A549 (cell line): ENCODE data around the gene TMIGD2. TPM values are rescaled to one million over a fixed set of nuclear protein-coding genes. Genes with fewer than 3 reads are reported as not detected.

ENCODE experiments used
- ATAC-seq, 2 experiments: fragments of 200-7000 bp in 1 of 2; fragments of >200 bp in 1 of 2; cut with Nextera tagmentation in 1 of 2; cut with Tn5 transposase in 1 of 2; 3 replicates each; pipeline versions ENCODE4 v1.8.0 to v1.9.1; 2018 to 2020; ENCODE audit warnings: mild to moderate bottlenecking in 1 of 2, moderate library complexity in 1 of 2
- CTCF ChIA-PET: fragments of 300-600 bp; sonication (Branson Sonifier 250); formaldehyde crosslinking; extraction: SDS; loops from one replicate; lab custom pipeline; 2021; ENCODE audit warnings: antibody characterized with exemption, inconsistent platforms; lab: Yijun Ruan, JAX
- POLR2A ChIA-PET: fragments of 350-600 bp; formaldehyde crosslinking; extraction: SDS; loops from one replicate; lab custom pipeline; 2021; ENCODE audit warnings: antibody characterized with exemption, inconsistent platforms; lab: Yijun Ruan, JAX
- DNase-seq, 2 experiments: peaks; one replicate each; pipeline versions ENCODE4 v3.0.0 to v3.0.0-alpha.2; 2011 to 2016; ENCODE audit warnings: low read depth in 1 of 2, low spot score in 1 of 2
- FAIRE-seq: peaks from 2 replicates; lab custom pipeline; 2011; peaks lifted over from hg19 to GRCh38; lab: Jason Lieb, UNC
- H3K27ac ChIP-seq, 2 experiments: fragments of >200 bp; sonication (Bioruptor Twin); formaldehyde crosslinking; 3 replicates each; pipeline ENCODE4 v1.5.1; 2016 to 2017
- H3K4me1 ChIP-seq: fragments of >200 bp; sonication (Bioruptor Twin); formaldehyde crosslinking; 3 replicates; pipeline ENCODE4 v1.6.1; 2016
- H3K4me2 ChIP-seq: fragments of >200 bp; sonication (Bioruptor Twin); formaldehyde crosslinking; 3 replicates; pipeline ENCODE4 v1.6.1; 2016
- H3K4me3 ChIP-seq: fragments of >200 bp; sonication (Bioruptor Twin); formaldehyde crosslinking; 3 replicates; pipeline ENCODE4 v1.5.1; 2016
- H3K9me3 ChIP-seq: fragments of >200 bp; sonication (Bioruptor Twin); formaldehyde crosslinking; 3 replicates; pipeline ENCODE4 v1.6.1; 2016
- BHLHE40 ChIP-seq: IDR thresholded peaks from 2 replicates; pipeline ENCODE4 v1.6.1; 2012; ENCODE audit warnings: low read depth, low read length, inconsistent platforms
- CBX2 ChIP-seq: fragments of 200-600 bp; sonication (generic); IDR thresholded peaks from 2 replicates; pipeline ENCODE4 v1.6.1; 2016; ENCODE audit warnings: low read depth, mild to moderate bottlenecking, borderline replicate concordance
- CBX8 ChIP-seq: fragments of 200-600 bp; sonication (generic); IDR thresholded peaks from 2 replicates; pipeline ENCODE4 v1.6.1; 2016
- CEBPB ChIP-seq, 2 experiments: fragments of >200 bp in 1 of 2; sonication (Bioruptor Twin) in 1 of 2; formaldehyde crosslinking in 1 of 2; IDR thresholded peaks; 2 replicates each; pipeline ENCODE4 v1.6.1; 2012 to 2016
- CHD2 ChIP-seq: fragments of 150-350 bp; IDR thresholded peaks from 2 replicates; pipeline ENCODE4 v1.6.1; 2014; ENCODE audit warnings: low read length; ENCODE audit not compliant: partially characterized antibody
- EHMT2 ChIP-seq: fragments of 200-600 bp; sonication (generic); IDR thresholded peaks from 2 replicates; pipeline ENCODE4 v1.6.1; 2016; ENCODE audit warnings: antibody characterized with exemption, low read depth, mild to moderate bottlenecking, moderate library complexity
- FOSL2 ChIP-seq, 2 experiments: fragments of 450-650 bp in 1 of 2; fragments of >200 bp in 1 of 2; sonication (Bioruptor Twin) in 1 of 2; formaldehyde crosslinking; IDR thresholded peaks; 2 replicates each; pipeline versions ENCODE4 v1.5.0 to v1.6.1; 2016 to 2020; ENCODE audit warnings: mild to moderate bottlenecking in 1 of 2, moderate library complexity in 1 of 2
- GATA3 ChIP-seq: IDR thresholded peaks from 2 replicates; pipeline ENCODE4 v1.6.1; 2012; ENCODE audit warnings: borderline replicate concordance
- HDAC2 ChIP-seq: fragments of 200-600 bp; sonication (generic); IDR thresholded peaks from 2 replicates; pipeline ENCODE4 v1.6.1; 2016
- HOXB13 ChIP-seq: fragments of 250-450 bp; sonication (Bioruptor Pico); IDR thresholded peaks from 2 replicates; pipeline ENCODE4 v1.5.0; 2020; ENCODE audit warnings: low read depth, mild to moderate bottlenecking, moderate library complexity
- HOXB5 ChIP-seq: fragments of 250-450 bp; sonication (Bioruptor Pico); IDR thresholded peaks from 2 replicates; pipeline ENCODE4 v1.5.0; 2020; ENCODE audit warnings: mild to moderate bottlenecking, moderate library complexity
- KDM1A ChIP-seq: fragments of 200-600 bp; sonication (generic); IDR thresholded peaks from 2 replicates; pipeline ENCODE4 v1.6.1; 2016; ENCODE audit warnings: low read depth, mild to moderate bottlenecking
- KDM5A ChIP-seq: fragments of 200-600 bp; sonication (generic); IDR thresholded peaks from 2 replicates; pipeline ENCODE4 v1.6.1; 2016; ENCODE audit warnings: antibody characterized with exemption, mild to moderate bottlenecking
- MAFK ChIP-seq: fragments of 450-650 bp; IDR thresholded peaks from 2 replicates; pipeline ENCODE4 v1.6.1; 2014; ENCODE audit not compliant: partially characterized antibody
- MAZ ChIP-seq: fragments of 150-350 bp; IDR thresholded peaks from 2 replicates; pipeline ENCODE4 v1.6.1; 2014; ENCODE audit warnings: antibody characterized with exemption, low read depth, low read length, borderline replicate concordance
- NFE2L2 ChIP-seq: fragments of 150-350 bp; conservative IDR thresholded peaks from 2 replicates; pipeline ENCODE4 v1.6.1; 2014; ENCODE audit warnings: low read length
- NR3C1 ChIP-seq: fragments of >200 bp; sonication (Bioruptor Twin); formaldehyde crosslinking; IDR thresholded peaks from 3 replicates; pipeline ENCODE4 v1.6.1; 2017
- POLR2AphosphoS2 ChIP-seq: conservative IDR thresholded peaks from 2 replicates; pipeline ENCODE4 v1.6.1; 2012; ENCODE audit warnings: low read length, improper control_type of control experiment, inconsistent platforms
- RARB ChIP-seq: fragments of 250-450 bp; sonication (Bioruptor Pico); IDR thresholded peaks from 2 replicates; pipeline ENCODE4 v1.8.0; 2021; ENCODE audit warnings: mild to moderate bottlenecking, moderate library complexity
- RCOR1 ChIP-seq: fragments of 150-350 bp; IDR thresholded peaks from 2 replicates; pipeline ENCODE4 v1.6.1; 2014; ENCODE audit warnings: antibody characterized with exemption, low read length, low read depth
- RFX5 ChIP-seq: fragments of 450-650 bp; IDR thresholded peaks from 2 replicates; pipeline ENCODE4 v1.7.1; 2014; ENCODE audit warnings: antibody characterized with exemption, mild to moderate bottlenecking, moderate library complexity
- SMC3 ChIP-seq: fragments of >200 bp; sonication (Bioruptor Twin); formaldehyde crosslinking; IDR thresholded peaks from 3 replicates; pipeline ENCODE4 v1.6.1; 2018; ENCODE audit warnings: inconsistent platforms
- ZC3H11A ChIP-seq: fragments of 450-650 bp; IDR thresholded peaks from 2 replicates; pipeline ENCODE4 v1.6.1; 2014; ENCODE audit warnings: antibody characterized with exemption, mild to moderate bottlenecking
- ZNF302 ChIP-seq: fragments of 250-450 bp; sonication (Bioruptor Pico); IDR thresholded peaks from 2 replicates; pipeline ENCODE4 v1.9.0; 2021; ENCODE audit warnings: inconsistent platforms, mild to moderate bottlenecking, moderate library complexity
- WGBS: methylation state at CpG from one replicate; pipeline ENCODE4 v1.1.6; 2017; ENCODE audit errors: missing lambda C conversion rate; 5-methylcytosine and 5-hydroxymethylcytosine counted together
- polyA plus RNA-seq, 4 experiments: library from polyadenylated mRNA; depleted of rRNA in 3 of 4; stranded (reverse); fragments of >200 nt; fragmentation: RNase III in 1 of 4; extraction: RNeasy Plus Mini Kit Qiagen cat#74134 plus additional on column Dnase treatment in 1 of 4; gene quantifications; 2 replicates in 3 of 4; 3 replicates in 1 of 4; pipeline ENCODE4 v1.2.3, GENCODE V29; 2011 to 2017
- TF ChIP-seq, protein P1 (sequence below): IDR thresholded peaks from 2 replicates; pipeline ENCODE4 v1.6.1; 2012
- TF ChIP-seq, protein P2 (sequence below): fragments of 250-450 bp; sonication (Bioruptor Pico); IDR thresholded peaks from 2 replicates; pipeline ENCODE4 v1.5.0; 2021; ENCODE audit warnings: mild to moderate bottlenecking, moderate library complexity, borderline replicate concordance
- TF ChIP-seq, protein P3 (sequence below): fragments of 150-350 bp; IDR thresholded peaks from 2 replicates; pipeline ENCODE4 v1.6.1; 2014; ENCODE audit warnings: low read depth, mild to moderate bottlenecking, low read length
- TF ChIP-seq, protein P4 (sequence below): fragments of 200-600 bp; sonication (generic); IDR thresholded peaks from 2 replicates; pipeline ENCODE4 v1.6.1; 2016; ENCODE audit warnings: antibody characterized with exemption, mild to moderate bottlenecking, moderate library complexity

Gene TMIGD2
- polyA plus RNA-seq, 2 of the 4 experiments (the other 2 are of a cell fraction) = not detected

DNA sequence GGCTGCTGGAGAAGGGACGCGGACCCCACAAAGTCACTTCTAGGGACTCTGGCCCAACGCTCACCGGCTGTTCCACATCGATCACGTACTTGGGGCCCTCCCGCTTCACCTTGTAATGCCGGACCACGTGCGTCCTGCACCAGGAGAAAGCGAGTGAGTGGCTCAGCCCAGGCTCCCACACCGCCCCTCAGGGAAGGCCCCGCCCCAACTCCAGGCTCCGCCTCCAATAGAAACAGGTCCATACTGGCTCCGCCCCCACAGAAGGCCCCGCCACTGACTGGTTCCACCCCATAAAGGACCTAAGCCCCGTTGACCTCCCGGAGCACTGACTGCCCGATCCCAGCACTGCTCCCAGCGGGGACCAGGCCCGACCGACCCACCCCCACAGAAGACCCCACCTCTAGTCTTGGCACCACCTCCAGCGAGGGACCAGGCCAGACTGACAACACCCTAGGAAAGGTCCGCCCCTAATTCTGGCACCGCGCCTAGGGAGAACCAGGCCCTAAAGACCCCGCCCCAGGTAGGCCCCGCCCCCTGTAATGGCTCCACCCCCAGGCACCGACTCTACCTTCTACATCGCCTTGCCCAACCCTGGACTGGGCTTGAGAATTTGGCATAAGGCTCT is 25.2 kb upstream of the TMIGD2 start:
- no peak for FAIRE-seq
- 84% methylated on average over 14 of the region's 30 CpGs for WGBS
- POLR2A ChIA-PET = no interaction called here

DNA sequence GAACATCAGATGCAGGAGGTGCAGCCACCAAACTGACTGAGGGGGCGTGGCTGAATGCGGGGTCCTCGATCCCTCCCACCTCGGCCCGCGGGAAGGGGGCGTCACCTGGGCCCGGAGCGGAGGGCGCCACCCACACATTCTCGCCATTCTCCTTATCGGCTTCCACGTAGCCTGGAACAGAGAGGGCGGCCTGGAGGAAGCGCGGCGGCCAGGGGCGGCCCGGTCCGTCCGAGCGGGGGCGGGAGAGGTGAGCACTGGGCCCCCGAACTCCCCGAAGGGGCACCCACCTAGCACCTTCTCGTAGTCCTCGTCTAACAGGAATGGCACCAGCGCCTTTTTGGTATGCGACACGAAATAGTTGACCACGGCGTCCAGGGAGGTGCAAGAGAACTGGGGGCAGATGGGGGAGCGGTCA is 24.7 kb upstream of the TMIGD2 start:
- no peak overlapping the region for H3K4me3 ChIP-seq
- WGBS = 67% methylated on average over 28 of the region's 33 CpGs
- CTCF ChIA-PET = interaction anchor here (0.6 kb wide), 1 partner anchor 80 kb away, joined by 3 read pairs; no protein-coding TSS in a partner anchor
- H3K4me2 ChIP-seq = no peak overlapping the region
- H3K9me3 ChIP-seq = no peaks in the 10 kb centered on the region
- H3K4me1 ChIP-seq = no peaks in the 10 kb centered on the region
- FAIRE-seq = no peak
- TF ChIP-seq, protein P1, sequence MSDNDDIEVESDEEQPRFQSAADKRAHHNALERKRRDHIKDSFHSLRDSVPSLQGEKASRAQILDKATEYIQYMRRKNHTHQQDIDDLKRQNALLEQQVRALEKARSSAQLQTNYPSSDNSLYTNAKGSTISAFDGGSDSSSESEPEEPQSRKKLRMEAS = no peak
- TF ChIP-seq NR3C1 (no peak), GATA3 (no peak), RFX5 (no peak), POLR2AphosphoS2 (no peak), ZC3H11A (no peak), MAZ (no peak), CHD2 (no peak), EHMT2 (no peak), BHLHE40 (no peak), CBX2 (no peak), FOSL2 (IDR thresholded peaks at IDR 0.05) (no peak), FOSL2 (CRISPR knock-in tag; IDR thresholded peaks at IDR 0.05) (no peak)
- TF ChIP-seq, protein P2, sequence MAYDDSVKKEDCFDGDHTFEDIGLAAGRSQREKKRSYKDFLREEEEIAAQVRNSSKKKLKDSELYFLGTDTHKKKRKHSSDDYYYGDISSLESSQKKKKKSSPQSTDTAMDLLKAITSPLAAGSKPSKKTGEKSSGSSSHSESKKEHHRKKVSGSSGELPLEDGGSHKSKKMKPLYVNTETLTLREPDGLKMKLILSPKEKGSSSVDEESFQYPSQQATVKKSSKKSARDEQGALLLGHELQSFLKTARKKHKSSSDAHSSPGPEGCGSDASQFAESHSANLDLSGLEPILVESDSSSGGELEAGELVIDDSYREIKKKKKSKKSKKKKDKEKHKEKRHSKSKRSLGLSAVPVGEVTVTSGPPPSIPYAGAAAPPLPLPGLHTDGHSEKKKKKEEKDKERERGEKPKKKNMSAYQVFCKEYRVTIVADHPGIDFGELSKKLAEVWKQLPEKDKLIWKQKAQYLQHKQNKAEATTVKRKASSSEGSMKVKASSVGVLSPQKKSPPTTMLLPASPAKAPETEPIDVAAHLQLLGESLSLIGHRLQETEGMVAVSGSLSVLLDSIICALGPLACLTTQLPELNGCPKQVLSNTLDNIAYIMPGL = no peak
- POLR2A ChIA-PET = no interaction called here
- no peak overlapping the region for H3K27ac ChIP-seq
- no peak for ATAC-seq
- no peak for DNase-seq

More for the DNA sequence above, 25.2 kb upstream of the TMIGD2 start:
- CTCF ChIA-PET = no interaction called here
- no peak overlapping the region for H3K27ac ChIP-seq
- H3K4me3 ChIP-seq = no peak overlapping the region
- H3K4me2 ChIP-seq = no peak overlapping the region
- no peaks in the 10 kb centered on the region for H3K9me3 ChIP-seq
- H3K4me1 ChIP-seq = no peaks in the 10 kb centered on the region
- TF ChIP-seq CBX8 (no peak), RARB (CRISPR knock-in tag) (no peak), HOXB5 (CRISPR knock-in tag) (no peak), MAFK (no peak), ZNF302 (CRISPR knock-in tag) (no peak), ZC3H11A (no peak), CEBPB (IDR thresholded peaks at IDR 0.05) (no peak), RCOR1 (no peak), HOXB13 (CRISPR knock-in tag) (no peak), NFE2L2 (no peak), KDM5A (no peak), GATA3 (no peak), HDAC2 (no peak), RFX5 (no peak), SMC3 (no peak), KDM1A (no peak)
- TF ChIP-seq, protein P3, sequence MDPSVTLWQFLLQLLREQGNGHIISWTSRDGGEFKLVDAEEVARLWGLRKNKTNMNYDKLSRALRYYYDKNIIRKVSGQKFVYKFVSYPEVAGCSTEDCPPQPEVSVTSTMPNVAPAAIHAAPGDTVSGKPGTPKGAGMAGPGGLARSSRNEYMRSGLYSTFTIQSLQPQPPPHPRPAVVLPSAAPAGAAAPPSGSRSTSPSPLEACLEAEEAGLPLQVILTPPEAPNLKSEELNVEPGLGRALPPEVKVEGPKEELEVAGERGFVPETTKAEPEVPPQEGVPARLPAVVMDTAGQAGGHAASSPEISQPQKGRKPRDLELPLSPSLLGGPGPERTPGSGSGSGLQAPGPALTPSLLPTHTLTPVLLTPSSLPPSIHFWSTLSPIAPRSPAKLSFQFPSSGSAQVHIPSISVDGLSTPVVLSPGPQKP = no peak
- TF ChIP-seq, protein P4, sequence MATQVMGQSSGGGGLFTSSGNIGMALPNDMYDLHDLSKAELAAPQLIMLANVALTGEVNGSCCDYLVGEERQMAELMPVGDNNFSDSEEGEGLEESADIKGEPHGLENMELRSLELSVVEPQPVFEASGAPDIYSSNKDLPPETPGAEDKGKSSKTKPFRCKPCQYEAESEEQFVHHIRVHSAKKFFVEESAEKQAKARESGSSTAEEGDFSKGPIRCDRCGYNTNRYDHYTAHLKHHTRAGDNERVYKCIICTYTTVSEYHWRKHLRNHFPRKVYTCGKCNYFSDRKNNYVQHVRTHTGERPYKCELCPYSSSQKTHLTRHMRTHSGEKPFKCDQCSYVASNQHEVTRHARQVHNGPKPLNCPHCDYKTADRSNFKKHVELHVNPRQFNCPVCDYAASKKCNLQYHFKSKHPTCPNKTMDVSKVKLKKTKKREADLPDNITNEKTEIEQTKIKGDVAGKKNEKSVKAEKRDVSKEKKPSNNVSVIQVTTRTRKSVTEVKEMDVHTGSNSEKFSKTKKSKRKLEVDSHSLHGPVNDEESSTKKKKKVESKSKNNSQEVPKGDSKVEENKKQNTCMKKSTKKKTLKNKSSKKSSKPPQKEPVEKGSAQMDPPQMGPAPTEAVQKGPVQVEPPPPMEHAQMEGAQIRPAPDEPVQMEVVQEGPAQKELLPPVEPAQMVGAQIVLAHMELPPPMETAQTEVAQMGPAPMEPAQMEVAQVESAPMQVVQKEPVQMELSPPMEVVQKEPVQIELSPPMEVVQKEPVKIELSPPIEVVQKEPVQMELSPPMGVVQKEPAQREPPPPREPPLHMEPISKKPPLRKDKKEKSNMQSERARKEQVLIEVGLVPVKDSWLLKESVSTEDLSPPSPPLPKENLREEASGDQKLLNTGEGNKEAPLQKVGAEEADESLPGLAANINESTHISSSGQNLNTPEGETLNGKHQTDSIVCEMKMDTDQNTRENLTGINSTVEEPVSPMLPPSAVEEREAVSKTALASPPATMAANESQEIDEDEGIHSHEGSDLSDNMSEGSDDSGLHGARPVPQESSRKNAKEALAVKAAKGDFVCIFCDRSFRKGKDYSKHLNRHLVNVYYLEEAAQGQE = no peak
- TF ChIP-seq, all 56 proteins: peak for 0
- peak; percentile 35 to 62; a peak in 3 of 6 replicates for ATAC-seq
- DNase-seq = peak in 1 of 2 experiments; percentile 33
